Measurements from ENCODE around the gene GIGYF1.

Gene GIGYF1

GRCh38 chr7:100684534-100685042 is 9.5 kb downstream of the GIGYF1 start:
- DNase-seq (ENCODE audit: low read depth): no peak

GRCh38 chr7:100683659-100684533 is 10.2 kb downstream of the GIGYF1 start:
- no peak for DNase-seq (ENCODE audit: low read depth)

GRCh38 chr7:100682991-100683658 is 10.9 kb downstream of the GIGYF1 start:
- DNase-seq (ENCODE audit: low read depth): no peak

- no peak for DNase-seq (ENCODE audit: low read depth)
Measured at GRCh38 chr7:100682228-100682741, 11.8 kb downstream of the GIGYF1 start.

GRCh38 chr7:100681491-100682227 is 12.4 kb downstream of the GIGYF1 start:
- DNase-seq (ENCODE audit: low read depth): no peak

GRCh38 chr7:100680576-100681271 is 13.3 kb downstream of the GIGYF1 start:
- no peak for DNase-seq (ENCODE audit: low read depth)

GRCh38 chr7:100679927-100680575 is 14.0 kb downstream of the GIGYF1 start:
- DNase-seq (ENCODE audit: low read depth): no peak

- no peak for DNase-seq (ENCODE audit: low read depth)
Measured at GRCh38 chr7:100679129-100679926, 14.7 kb downstream of the GIGYF1 start.

- no peak for DNase-seq (ENCODE audit: low read depth)
Measured at GRCh38 chr7:100678291-100678984, 15.6 kb downstream of the GIGYF1 start.

GRCh38 chr7:100677308-100678267 is 16.5 kb downstream of the GIGYF1 start:
- DNase-seq (ENCODE audit: low read depth): no peak

GRCh38 chr7:100676501-100677306 is 17.3 kb downstream of the GIGYF1 start:
- no peak for DNase-seq (ENCODE audit: low read depth)

- peak; percentile 80 for DNase-seq (ENCODE audit: low read depth)
Measured at GRCh38 chr7:100675581-100676350, 18.3 kb downstream of the GIGYF1 start.

GRCh38 chr7:100675105-100675451 is 19.0 kb downstream of the GIGYF1 start:
- no peak for DNase-seq (ENCODE audit: low read depth)

- DNase-seq (ENCODE audit: low read depth): no peak
Measured at GRCh38 chr7:100674411-100675104, 19.5 kb downstream of the GIGYF1 start.

GRCh38 chr7:100673942-100674410 is 20.1 kb downstream of the GIGYF1 start:
- no peak for DNase-seq (ENCODE audit: low read depth)

GRCh38 chr7:100673302-100673941 is 20.6 kb downstream of the GIGYF1 start, which contains the start of gene GNB2:
GNB2 (plus strand) TSS chr7:100673740; CDS start chr7:100676266, 2,526 bp downstream.
- peak; percentile 94 for DNase-seq (ENCODE audit: low read depth)
